HG02981 (cell line): ENCODE measurements around the gene PLA2G5.

Experiments
- ATAC-seq: cut with Tn5 transposase; IDR thresholded peaks from one replicate; pipeline ENCODE4 v1.9.1; 2021; ENCODE audit warnings: mild to moderate bottlenecking, moderate library complexity; ENCODE audit not compliant: unreplicated experiment

Gene PLA2G5

GRCh38 chr1:20089328-20090077 is 19.5 kb downstream of the PLA2G5 start:
- ATAC-seq = no peak

GRCh38 chr1:20090119-20090518 is 20.1 kb downstream of the PLA2G5 start:
- no peak for ATAC-seq

GRCh38 chr1:20090641-20091040 is 20.6 kb downstream of the PLA2G5 start:
- no peak for ATAC-seq

GRCh38 chr1:20093303-20093702 is 23.3 kb downstream of the PLA2G5 start:
- no peak for ATAC-seq

- no peak for ATAC-seq
These were observed 24.0 kb downstream of the PLA2G5 start for GRCh38 chr1:20093940-20094391.

- ATAC-seq = no peak
These were observed 25.8 kb downstream of the PLA2G5 start for GRCh38 chr1:20095564-20096434.

GRCh38 chr1:20096840-20097447 is 26.9 kb downstream of the PLA2G5 start:
- no peak for ATAC-seq

- no peak for ATAC-seq
These were observed 29.5 kb downstream of the PLA2G5 start for GRCh38 chr1:20099533-20099932.

GRCh38 chr1:20100632-20101355 is 30.8 kb downstream of the PLA2G5 start:
- no peak for ATAC-seq

- no peak for ATAC-seq
These were observed 32.9 kb downstream of the PLA2G5 start for GRCh38 chr1:20102875-20103274.

- ATAC-seq = no peak
These were observed 35.9 kb downstream of the PLA2G5 start for GRCh38 chr1:20105856-20106255.

- ATAC-seq = no peak
These were observed 37.4 kb downstream of the PLA2G5 start for GRCh38 chr1:20107351-20107750.

- no peak for ATAC-seq
These were observed 37.8 kb downstream of the PLA2G5 start for GRCh38 chr1:20107796-20108195.

GRCh38 chr1:20108366-20109123 is 38.6 kb downstream of the PLA2G5 start:
- no peak for ATAC-seq

GRCh38 chr1:20109223-20109856 is 39.3 kb downstream of the PLA2G5 start:
- ATAC-seq = no peak

- no peak for ATAC-seq
These were observed 40.7 kb downstream of the PLA2G5 start for GRCh38 chr1:20110679-20111078.

- no peak for ATAC-seq
These were observed 41.5 kb downstream of the PLA2G5 start for GRCh38 chr1:20111452-20111851.

- no peak for ATAC-seq
These were observed 42.4 kb downstream of the PLA2G5 start for GRCh38 chr1:20112279-20113000.

GRCh38 chr1:20114021-20114648 is 44.1 kb downstream of the PLA2G5 start:
- ATAC-seq = no peak
